Stimulated activated CD4-positive, alpha-beta T cell treated with anti-CD3 and anti-CD28 coated beads, Interleukin-4, amount 100 ng/mL, for 1 hour (primary cell): ENCODE data around the gene ST6GALNAC3.

ENCODE experiments used
- DNase-seq: peaks from one replicate; pipeline ENCODE4 v3.0.0-alpha.2; 2020

Gene ST6GALNAC3

GRCh38 chr1:76371941-76372340, 297.4 kb downstream of the ST6GALNAC3 start:
- DNase-seq = no peak

- no peak for DNase-seq
These were observed 299.5 kb downstream of the ST6GALNAC3 start for GRCh38 chr1:76374086-76374485.

- no peak for DNase-seq
These were observed 302.7 kb downstream of the ST6GALNAC3 start for GRCh38 chr1:76377247-76377646.

- no peak for DNase-seq
These were observed 305.0 kb downstream of the ST6GALNAC3 start for GRCh38 chr1:76379506-76379905.

- DNase-seq = no peak
These were observed 307.0 kb downstream of the ST6GALNAC3 start for GRCh38 chr1:76381450-76382097.

- no peak for DNase-seq
These were observed 313.7 kb downstream of the ST6GALNAC3 start for GRCh38 chr1:76388261-76388660.

GRCh38 chr1:76390456-76390855, 315.9 kb downstream of the ST6GALNAC3 start:
- no peak for DNase-seq

GRCh38 chr1:76395059-76395458, 320.5 kb downstream of the ST6GALNAC3 start:
- no peak for DNase-seq

GRCh38 chr1:76402128-76402527, 327.6 kb downstream of the ST6GALNAC3 start:
- no peak for DNase-seq

- no peak for DNase-seq
These were observed 333.8 kb downstream of the ST6GALNAC3 start for GRCh38 chr1:76408303-76408702.

GRCh38 chr1:76410499-76410898, 336.0 kb downstream of the ST6GALNAC3 start:
- no peak for DNase-seq

GRCh38 chr1:76418531-76418930, 344.0 kb downstream of the ST6GALNAC3 start:
- no peak for DNase-seq

- no peak for DNase-seq
These were observed 345.1 kb downstream of the ST6GALNAC3 start for GRCh38 chr1:76419603-76420002.

- DNase-seq = no peak
These were observed 350.9 kb downstream of the ST6GALNAC3 start for GRCh38 chr1:76425201-76426145.

- DNase-seq = no peak
These were observed 352.1 kb downstream of the ST6GALNAC3 start for GRCh38 chr1:76426606-76427005.

- DNase-seq = no peak
These were observed 353.5 kb downstream of the ST6GALNAC3 start for GRCh38 chr1:76428028-76428427.

GRCh38 chr1:76430531-76430930, 356.0 kb downstream of the ST6GALNAC3 start:
- DNase-seq = no peak

- no peak for DNase-seq
These were observed 359.0 kb downstream of the ST6GALNAC3 start for GRCh38 chr1:76433526-76433925.

- no peak for DNase-seq
These were observed 368.7 kb downstream of the ST6GALNAC3 start for GRCh38 chr1:76443217-76443616.

GRCh38 chr1:76444773-76445172, 370.2 kb downstream of the ST6GALNAC3 start:
- DNase-seq = no peak

GRCh38 chr1:76450229-76450628, 375.7 kb downstream of the ST6GALNAC3 start:
- no peak for DNase-seq

- no peak for DNase-seq
These were observed 388.7 kb downstream of the ST6GALNAC3 start for GRCh38 chr1:76463278-76463677.

GRCh38 chr1:76463849-76464248, 389.3 kb downstream of the ST6GALNAC3 start:
- DNase-seq = no peak

GRCh38 chr1:76465030-76465429, 390.5 kb downstream of the ST6GALNAC3 start:
- DNase-seq = no peak
